AG04449 (cell line): ENCODE results near the gene MTARC2.

Experiments used
- CTCF ChIA-PET: fragments of 350-600 bp; formaldehyde crosslinking; extraction: SDS; loops from one replicate; lab custom pipeline; 2021; ENCODE audit warnings: antibody characterized with exemption; lab: Yijun Ruan, JAX
- POLR2A ChIA-PET: fragments of 400-600, 350-600 bp; formaldehyde crosslinking; extraction: SDS; loops from one replicate; lab custom pipeline; 2020; ENCODE audit warnings: antibody characterized with exemption, inconsistent platforms; lab: Yijun Ruan, JAX
- DNase-seq: peaks from one replicate; pipeline ENCODE4 v3.0.0-alpha.2; 2010; ENCODE audit warnings: low read depth, low spot score
- H3K4me3 ChIP-seq: 2 replicates; pipeline ENCODE4 v1.5.1; 2011; ENCODE audit warnings: low read depth, mild to moderate bottlenecking, control low read depth, low read length
- TF ChIP-seq, protein P1 (sequence below): IDR thresholded peaks from one replicate; pipeline ENCODE4 v1.5.1; 2011; ENCODE audit warnings: mild to moderate bottlenecking, moderate library complexity, low read length, control low read depth, inconsistent platforms; ENCODE audit not compliant: insufficient read depth; ENCODE audit errors: missing control alignments

Gene MTARC2

GRCh38 chr1:220804202-220804586 lies 56.1 kb downstream of the MTARC2 start:
- POLR2A ChIA-PET: no interaction called here
- CTCF ChIA-PET: interaction anchor here (1.1 to 3.0 kb wide), 7 partner anchors 9 to 641 kb away, joined by 3 to 18 read pairs (median 5); no protein-coding TSS in a partner anchor
- no peak overlapping the region for H3K4me3 ChIP-seq
- no peak for DNase-seq
- TF ChIP-seq, protein P1, sequence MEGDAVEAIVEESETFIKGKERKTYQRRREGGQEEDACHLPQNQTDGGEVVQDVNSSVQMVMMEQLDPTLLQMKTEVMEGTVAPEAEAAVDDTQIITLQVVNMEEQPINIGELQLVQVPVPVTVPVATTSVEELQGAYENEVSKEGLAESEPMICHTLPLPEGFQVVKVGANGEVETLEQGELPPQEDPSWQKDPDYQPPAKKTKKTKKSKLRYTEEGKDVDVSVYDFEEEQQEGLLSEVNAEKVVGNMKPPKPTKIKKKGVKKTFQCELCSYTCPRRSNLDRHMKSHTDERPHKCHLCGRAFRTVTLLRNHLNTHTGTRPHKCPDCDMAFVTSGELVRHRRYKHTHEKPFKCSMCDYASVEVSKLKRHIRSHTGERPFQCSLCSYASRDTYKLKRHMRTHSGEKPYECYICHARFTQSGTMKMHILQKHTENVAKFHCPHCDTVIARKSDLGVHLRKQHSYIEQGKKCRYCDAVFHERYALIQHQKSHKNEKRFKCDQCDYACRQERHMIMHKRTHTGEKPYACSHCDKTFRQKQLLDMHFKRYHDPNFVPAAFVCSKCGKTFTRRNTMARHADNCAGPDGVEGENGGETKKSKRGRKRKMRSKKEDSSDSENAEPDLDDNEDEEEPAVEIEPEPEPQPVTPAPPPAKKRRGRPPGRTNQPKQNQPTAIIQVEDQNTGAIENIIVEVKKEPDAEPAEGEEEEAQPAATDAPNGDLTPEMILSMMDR: no peak

GRCh38 chr1:220806408-220806807 lies 58.3 kb downstream of the MTARC2 start:
- POLR2A ChIA-PET: no interaction called here
- CTCF ChIA-PET: interaction anchor here (0.6 to 1.8 kb wide), 8 partner anchors 8 to 1649 kb away, joined by 3 to 6 read pairs (median 4); partner anchors contain the start of gene MTARC1
- TF ChIP-seq, protein P1: no peak
- DNase-seq: no peak
- no peak overlapping the region for H3K4me3 ChIP-seq

- TF ChIP-seq, protein P1: no peak
- no peak overlapping the region for H3K4me3 ChIP-seq
- CTCF ChIA-PET: interaction anchor here (0.9 to 1.8 kb wide), 7 partner anchors 10 to 1648 kb away, joined by 3 to 6 read pairs (median 4); partner anchors contain the start of gene MTARC1
- DNase-seq: no peak
- POLR2A ChIA-PET: no interaction called here
These were observed 59.6 kb downstream of the MTARC2 start for GRCh38 chr1:220807726-220808125.

- H3K4me3 ChIP-seq: no peak overlapping the region
- POLR2A ChIA-PET: no interaction called here
- no peak for DNase-seq
- TF ChIP-seq, protein P1: no peak
- CTCF ChIA-PET: interaction anchor here (0.7 to 3.5 kb wide), 13 partner anchors 8 to 628 kb away, joined by 3 to 31 read pairs (median 5); partner anchors contain the start of gene MTARC1
These were observed 60.4 kb downstream of the MTARC2 start for GRCh38 chr1:220808345-220809186.

DNA sequence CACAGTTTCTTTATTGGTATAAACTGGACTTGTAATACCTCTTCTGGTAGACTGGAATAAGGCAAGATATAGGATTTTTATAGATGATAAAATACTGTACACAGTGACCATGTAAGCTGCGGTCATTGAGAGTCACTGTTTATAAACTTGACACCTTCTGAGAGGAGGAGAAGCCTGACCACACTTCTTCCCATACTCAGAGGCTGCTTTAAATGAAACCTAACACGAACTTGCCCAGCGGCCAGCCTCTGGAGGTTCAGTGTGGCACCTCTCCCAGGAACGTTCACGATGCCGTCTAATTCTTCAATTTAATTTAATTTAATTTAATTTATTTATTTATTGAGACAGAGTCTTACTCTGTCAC lies 61.0 kb downstream of the MTARC2 start:
- no peak for DNase-seq
- TF ChIP-seq, protein P1: no peak
- POLR2A ChIA-PET: no interaction called here
- CTCF ChIA-PET: interaction anchor here (0.7 to 3.5 kb wide), 16 partner anchors 9 to 626 kb away, joined by 3 to 38 read pairs (median 5); no protein-coding TSS in a partner anchor
- no peak overlapping the region for H3K4me3 ChIP-seq

DNA sequence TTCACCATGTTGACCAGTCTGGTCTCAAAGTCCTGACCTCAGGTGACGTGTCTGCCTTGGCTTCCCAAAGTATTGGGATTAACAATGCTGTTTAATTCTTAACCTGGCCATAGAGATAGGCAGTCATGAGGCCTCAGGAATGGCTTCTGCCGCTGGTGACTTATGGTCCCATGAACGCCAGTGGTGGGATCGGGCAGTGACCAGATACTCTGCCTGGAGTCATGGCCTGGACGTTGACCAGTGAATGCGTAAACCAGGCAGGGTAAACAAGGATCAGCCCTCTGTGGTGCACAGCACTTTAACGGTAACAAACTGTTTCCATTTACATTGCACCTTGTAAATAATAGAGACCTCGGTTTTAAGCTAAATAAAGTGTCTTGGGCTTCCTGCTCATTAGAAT lies 61.6 kb downstream of the MTARC2 start:
- CTCF ChIA-PET: interaction anchor here (0.6 to 3.5 kb wide), 29 partner anchors 9 to 1646 kb away, joined by 3 to 38 read pairs (median 5); partner anchors contain the start of gene MTARC1
- no peak for DNase-seq
- TF ChIP-seq, protein P1: no peak
- POLR2A ChIA-PET: interaction anchor here (0.7 kb wide), 1 partner anchor 65 kb away, joined by 3 read pairs; no protein-coding TSS in a partner anchor
- no peak overlapping the region for H3K4me3 ChIP-seq
